ENCODE data around the gene MYH13.

Gene MYH13

DNA sequence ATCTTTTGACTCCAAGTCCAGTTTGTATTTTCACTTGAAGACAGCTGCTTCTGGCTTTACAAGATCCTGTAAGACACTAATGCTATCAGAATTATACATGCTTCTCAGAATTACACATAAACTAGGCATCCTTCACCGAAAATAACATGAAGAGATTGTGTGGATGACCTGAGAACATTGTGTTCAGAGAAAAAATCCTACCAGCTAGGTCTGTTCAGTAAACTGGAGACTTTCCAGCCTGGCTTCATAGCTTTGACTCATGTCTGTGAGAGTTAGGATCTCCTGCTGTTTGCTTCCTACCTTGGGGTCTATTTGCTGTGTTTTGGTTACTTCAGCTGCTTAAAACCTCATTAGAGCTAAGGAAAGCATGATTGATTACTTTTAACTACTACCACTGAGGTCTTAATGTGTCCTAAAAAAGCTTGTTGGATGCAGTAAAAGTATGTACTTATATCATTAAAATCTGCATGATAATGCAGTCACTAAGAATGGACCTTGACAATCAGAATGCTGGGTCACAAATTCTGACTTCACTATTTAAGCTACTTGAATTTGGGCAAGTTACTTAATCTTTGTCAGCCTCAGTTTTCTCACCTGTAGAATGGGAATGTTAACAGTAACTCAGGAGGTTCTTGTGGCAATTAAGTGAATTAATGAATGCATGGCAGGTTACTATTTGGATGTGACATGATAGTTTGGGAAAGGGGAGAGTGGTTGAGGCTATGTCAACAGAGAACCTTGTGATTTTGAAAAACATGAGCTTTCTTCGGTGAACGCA is 8.0 kb upstream of the MYH13 start:
- no peak overlapping the region for H3K4me3 ChIP-seq (ENCODE audit: low read depth, low read length)
- TF ChIP-seq, protein P1, sequence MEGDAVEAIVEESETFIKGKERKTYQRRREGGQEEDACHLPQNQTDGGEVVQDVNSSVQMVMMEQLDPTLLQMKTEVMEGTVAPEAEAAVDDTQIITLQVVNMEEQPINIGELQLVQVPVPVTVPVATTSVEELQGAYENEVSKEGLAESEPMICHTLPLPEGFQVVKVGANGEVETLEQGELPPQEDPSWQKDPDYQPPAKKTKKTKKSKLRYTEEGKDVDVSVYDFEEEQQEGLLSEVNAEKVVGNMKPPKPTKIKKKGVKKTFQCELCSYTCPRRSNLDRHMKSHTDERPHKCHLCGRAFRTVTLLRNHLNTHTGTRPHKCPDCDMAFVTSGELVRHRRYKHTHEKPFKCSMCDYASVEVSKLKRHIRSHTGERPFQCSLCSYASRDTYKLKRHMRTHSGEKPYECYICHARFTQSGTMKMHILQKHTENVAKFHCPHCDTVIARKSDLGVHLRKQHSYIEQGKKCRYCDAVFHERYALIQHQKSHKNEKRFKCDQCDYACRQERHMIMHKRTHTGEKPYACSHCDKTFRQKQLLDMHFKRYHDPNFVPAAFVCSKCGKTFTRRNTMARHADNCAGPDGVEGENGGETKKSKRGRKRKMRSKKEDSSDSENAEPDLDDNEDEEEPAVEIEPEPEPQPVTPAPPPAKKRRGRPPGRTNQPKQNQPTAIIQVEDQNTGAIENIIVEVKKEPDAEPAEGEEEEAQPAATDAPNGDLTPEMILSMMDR (IDR thresholded peaks at IDR 0.05; ENCODE audit: borderline replicate concordance, insufficient read depth, low read depth, low read length), result no peak

DNA sequence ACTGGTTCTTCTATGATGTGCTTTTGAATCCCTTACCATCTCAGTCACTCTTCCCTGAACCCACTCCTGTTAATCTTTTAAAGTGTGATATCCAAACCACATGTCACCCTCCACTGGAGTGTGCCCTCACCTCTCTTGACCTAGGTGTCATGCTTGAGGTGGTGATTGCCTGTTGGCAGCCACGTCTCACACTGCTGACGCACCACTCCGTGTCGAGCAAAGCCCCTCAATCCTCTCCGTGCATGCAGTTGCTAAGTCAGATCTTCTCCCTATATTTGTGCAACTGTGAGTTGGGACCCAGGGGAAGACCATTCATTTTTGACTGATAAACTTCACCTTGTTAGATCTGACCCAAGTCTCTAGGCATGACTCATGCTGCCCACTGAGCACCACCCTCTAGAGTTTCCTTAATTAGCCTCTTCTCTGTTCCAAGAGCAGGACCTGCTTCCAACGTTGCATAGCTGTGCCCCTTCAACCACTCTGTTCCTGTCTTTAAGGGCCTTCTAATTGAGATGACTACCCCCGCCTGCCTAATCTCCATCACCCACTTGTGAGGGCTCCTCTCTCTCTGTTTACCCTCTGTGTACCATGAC is 2.7 kb downstream of the MYH13 start:
- TF ChIP-seq, protein P1 (IDR thresholded peaks at IDR 0.05; ENCODE audit: borderline replicate concordance, insufficient read depth, low read depth, low read length), result no peak
- no peak overlapping the region for H3K4me3 ChIP-seq (ENCODE audit: low read depth, low read length)

DNA sequence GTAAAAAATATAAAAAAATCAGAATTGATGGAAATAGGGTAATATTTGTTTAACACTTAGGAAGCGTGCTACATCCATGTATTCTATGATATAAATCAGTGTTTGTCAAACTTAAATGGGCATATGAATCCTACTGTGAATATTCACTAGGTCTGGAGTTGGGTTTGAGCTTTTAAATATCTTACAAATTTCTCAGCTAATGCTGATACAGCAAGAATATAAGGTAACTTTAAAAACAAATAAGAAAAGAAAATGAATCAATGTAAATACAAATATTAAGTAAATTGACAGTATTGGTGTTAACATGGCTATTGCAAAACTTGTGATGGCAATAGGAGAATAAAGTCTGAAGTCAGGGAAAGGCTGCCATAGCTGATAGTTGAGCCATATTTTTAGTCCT is 3.6 kb downstream of the MYH13 start:
- TF ChIP-seq, protein P1 (IDR thresholded peaks at IDR 0.05; ENCODE audit: borderline replicate concordance, insufficient read depth, low read depth, low read length), result no peak

DNA sequence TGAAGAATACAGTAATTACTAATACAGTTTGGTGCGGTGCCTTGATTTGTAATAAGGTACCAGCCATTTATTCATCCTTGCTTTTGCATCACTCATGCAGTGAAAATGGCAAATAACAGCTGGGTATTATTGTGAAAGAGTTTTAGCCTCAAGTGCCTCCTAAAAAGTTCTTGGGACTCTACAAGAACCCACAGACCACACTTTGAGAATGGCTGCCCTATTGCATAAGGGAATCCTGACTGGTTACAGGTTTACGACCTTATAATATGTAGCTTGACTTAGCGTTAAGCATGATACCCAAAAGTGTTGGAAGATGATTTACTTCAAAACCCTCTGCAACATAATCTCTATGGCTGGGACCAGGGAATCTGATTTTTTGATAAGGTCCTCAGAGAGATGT is 4.2 kb downstream of the MYH13 start:
- no peak overlapping the region for H3K4me3 ChIP-seq (ENCODE audit: low read depth, low read length)
- TF ChIP-seq, protein P1 (IDR thresholded peaks at IDR 0.05; ENCODE audit: borderline replicate concordance, insufficient read depth, low read depth, low read length), result no peak

More for the DNA sequence above, 3.6 kb downstream of the MYH13 start:
- no peak overlapping the region for H3K4me3 ChIP-seq (ENCODE audit: low read depth, low read length)

DNA sequence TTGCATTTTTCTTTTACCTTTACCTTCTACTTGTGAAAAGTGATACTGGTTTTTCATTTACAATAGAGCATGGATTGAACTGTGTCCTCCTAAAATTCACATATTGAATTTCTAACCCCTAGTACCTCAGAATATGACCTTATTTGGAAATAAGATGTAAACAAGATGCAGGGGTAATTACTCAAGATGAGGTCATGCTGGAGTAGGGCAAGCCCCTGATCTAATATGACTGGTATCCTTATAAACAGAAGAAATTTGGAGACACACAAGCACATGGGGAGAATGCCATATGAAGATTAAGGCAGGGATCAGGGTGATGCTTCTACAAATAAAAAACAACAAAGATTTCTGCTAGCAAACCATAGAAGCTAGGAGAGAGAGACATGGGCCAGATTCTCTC is 12.2 kb downstream of the MYH13 start:
- no peak overlapping the region for H3K4me3 ChIP-seq (ENCODE audit: low read depth, low read length)
- TF ChIP-seq, protein P1 (IDR thresholded peaks at IDR 0.05; ENCODE audit: borderline replicate concordance, insufficient read depth, low read depth, low read length), result no peak

DNA sequence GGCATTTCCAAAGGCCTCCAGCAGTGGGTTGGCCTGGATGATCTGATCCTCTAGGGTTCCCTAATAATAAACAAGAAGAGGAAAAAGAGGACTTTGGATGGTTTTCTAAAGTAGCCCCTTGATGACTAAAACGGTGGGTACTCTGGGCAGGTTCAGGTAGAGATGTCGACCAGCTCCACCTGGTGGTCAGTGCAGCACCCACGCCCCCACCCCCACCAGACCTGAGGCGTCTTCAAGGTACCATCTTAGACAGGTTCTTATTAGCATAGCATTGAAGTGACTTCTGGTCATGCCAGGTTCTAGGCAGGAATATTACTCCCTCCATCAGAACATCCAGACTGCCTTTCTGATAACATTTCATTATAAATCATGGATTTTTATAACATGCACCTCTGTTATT is 15.0 kb downstream of the MYH13 start:
- TF ChIP-seq, protein P1 (IDR thresholded peaks at IDR 0.05; ENCODE audit: borderline replicate concordance, insufficient read depth, low read depth, low read length), result peak; percentile 73
- H3K4me3 ChIP-seq (ENCODE audit: low read depth, low read length), result no peak overlapping the region

DNA sequence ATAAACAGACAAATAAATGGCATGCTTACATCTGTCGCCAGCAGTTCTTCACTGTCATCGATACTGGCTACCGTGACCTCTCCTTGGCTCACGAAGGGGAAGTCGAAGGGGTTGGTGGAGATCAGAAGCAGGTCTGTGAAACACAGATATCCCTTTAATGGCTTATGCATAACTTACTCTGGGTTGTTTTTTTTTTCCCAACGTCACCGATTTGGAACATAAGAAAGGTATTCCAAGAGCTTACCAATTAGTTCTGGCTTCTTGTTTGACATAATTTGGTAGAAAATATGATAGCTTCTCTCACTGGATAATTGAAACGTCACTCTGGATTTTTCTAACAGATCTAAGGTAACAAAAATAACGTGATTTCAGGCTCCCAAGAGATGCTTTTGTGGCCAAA is 18.2 kb downstream of the MYH13 start:
- TF ChIP-seq, protein P1 (IDR thresholded peaks at IDR 0.05; ENCODE audit: borderline replicate concordance, insufficient read depth, low read depth, low read length), result no peak
- no peak overlapping the region for H3K4me3 ChIP-seq (ENCODE audit: low read depth, low read length)
